H1 (cell line): ENCODE measurements around the gene AAMP. TPM values are rescaled to one million over a fixed set of nuclear protein-coding genes. Genes with fewer than 3 reads are reported as not detected.

Source experiments
- CTCF ChIA-PET: fragments of 300-600 bp; sonication (Branson Sonifier 250); formaldehyde crosslinking; loops from one replicate; lab custom pipeline; 2021; ENCODE audit not compliant: partially characterized antibody; lab: Charles Lee
- POLR2A ChIA-PET: fragments of 300-600 bp; sonication (Branson Sonifier 250); formaldehyde crosslinking; loops from one replicate; lab custom pipeline; 2021; ENCODE audit warnings: inconsistent platforms; ENCODE audit not compliant: partially characterized antibody; lab: Charles Lee
- DNase-seq, 2 experiments: peaks; one replicate each; pipeline versions ENCODE4 v3.0.0 to v3.0.0-alpha.2; 2010 to 2022; ENCODE audit warnings: low spot score in 2 of 2, low read depth in 1 of 2, mixed read lengths in 1 of 2
- FAIRE-seq: peaks from 2 replicates; lab custom pipeline; 2011; peaks lifted over from hg19 to GRCh38; lab: Jason Lieb, UNC
- H2AFZ ChIP-seq: 2 replicates; pipeline ENCODE4 v1.8.1; 2012; ENCODE audit warnings: low read length, inconsistent platforms
- H2AK5ac ChIP-seq: 2 replicates; pipeline ENCODE4 v1.6.1; 2013; ENCODE audit warnings: low read depth, low read length
- H2BK120ac ChIP-seq: replicated peaks from 2 replicates; pipeline ENCODE3; 2013; ENCODE audit warnings: low read depth, low read length, inconsistent platforms
- H2BK12ac ChIP-seq: 2 replicates; pipeline ENCODE4 v1.6.1; 2013; ENCODE audit warnings: low read depth, low read length
- H2BK15ac ChIP-seq: 2 replicates; pipeline ENCODE4 v1.6.1; 2013; ENCODE audit warnings: low read length
- H2BK20ac ChIP-seq: 2 replicates; pipeline ENCODE4 v1.6.1; 2013; ENCODE audit warnings: low read length
- H2BK5ac ChIP-seq: 2 replicates; pipeline ENCODE4 v1.6.1; 2013; ENCODE audit warnings: low read depth, low read length
- H3K14ac ChIP-seq: 2 replicates; pipeline ENCODE4 v1.6.1; 2013; ENCODE audit warnings: inconsistent platforms; ENCODE audit not compliant: insufficient read length
- H3K18ac ChIP-seq: 2 replicates; pipeline ENCODE4 v1.6.1; 2013; ENCODE audit warnings: low read length; ENCODE audit errors: extremely low read depth
- H3K23ac ChIP-seq: 2 replicates; pipeline ENCODE4 v1.6.1; 2013; ENCODE audit warnings: inconsistent platforms; ENCODE audit not compliant: insufficient read length
- H3K23me2 ChIP-seq: 2 replicates; pipeline ENCODE4 v1.6.1; 2013; ENCODE audit warnings: low read depth, low read length
- H3K27ac ChIP-seq: 2 replicates; pipeline ENCODE4 v1.6.1; 2011; ENCODE audit warnings: low read depth, low read length, inconsistent platforms
- H3K27me3 ChIP-seq, 4 experiments: replicated peaks in 1 of 4; 1 replicate in 1 of 4; 2 replicates in 3 of 4; pipeline versions ENCODE4 v1.6.1 to v1.8.1; 2011 to 2013; ENCODE audit warnings: low read length in 3 of 4, mild to moderate bottlenecking in 3 of 4, inconsistent platforms in 2 of 4, mixed read lengths in 2 of 4, moderate library complexity in 1 of 4; ENCODE audit not compliant: control insufficient read depth in 3 of 4, insufficient read depth in 3 of 4; ENCODE audit errors: extremely low read depth in 1 of 4
- H3K36me3 ChIP-seq, 4 experiments: 2 replicates each; pipeline versions ENCODE4 v1.6.1 to v1.8.1; 2011 to 2013; ENCODE audit warnings: mild to moderate bottlenecking in 4 of 4, low read length in 3 of 4, moderate library complexity in 2 of 4, control low read depth in 1 of 4, inconsistent platforms in 1 of 4; ENCODE audit not compliant: insufficient read depth in 4 of 4, control insufficient read depth in 2 of 4
- H3K4ac ChIP-seq: replicated peaks from 2 replicates; pipeline ENCODE3; 2013; ENCODE audit warnings: low read length, low read depth, mixed read lengths, inconsistent platforms; ENCODE audit not compliant: insufficient read length
- H3K4me1 ChIP-seq, 4 experiments: replicated peaks in 1 of 4; 1 replicate in 1 of 4; 2 replicates in 3 of 4; pipeline versions ENCODE4 v1.6.1 to v1.8.1; 2011 to 2013; ENCODE audit warnings: low read length in 3 of 4, inconsistent platforms in 2 of 4, mixed read lengths in 1 of 4; ENCODE audit not compliant: insufficient read depth in 4 of 4, control insufficient read depth in 3 of 4
- H3K4me2 ChIP-seq, 2 experiments: 2 replicates each; pipeline versions ENCODE4 v1.6.1 to v1.8.1; 2011 to 2013; ENCODE audit warnings: low read depth in 2 of 2, low read length in 2 of 2, control low read depth in 1 of 2, inconsistent platforms in 1 of 2, mild to moderate bottlenecking in 1 of 2; ENCODE audit not compliant: insufficient read depth in 1 of 2
- H3K4me3 ChIP-seq, 4 experiments: fragments of 200-600, 300-600 bp in 1 of 4; sonication (generic), shearing (Covaris generic), sonication (Bioruptor Twin) in 1 of 4; 2 replicates each; pipeline versions ENCODE4 v1.5.1 to v1.8.1; 2011 to 2016; ENCODE audit warnings: low read length in 4 of 4, low read depth in 3 of 4, control low read depth in 2 of 4, inconsistent platforms in 2 of 4, mild to moderate bottlenecking in 2 of 4, mixed read lengths in 1 of 4, moderate library complexity in 1 of 4; ENCODE audit not compliant: insufficient read depth in 2 of 4; ENCODE audit errors: extremely low read depth in 1 of 4
- H3K56ac ChIP-seq: replicated peaks from 2 replicates; pipeline ENCODE3; 2013; ENCODE audit warnings: low read depth, mild to moderate bottlenecking, mixed read lengths, low read length, inconsistent platforms; ENCODE audit not compliant: insufficient read length
- H3K79me1 ChIP-seq: 2 replicates; pipeline ENCODE4 v1.6.1; 2013; ENCODE audit warnings: low read depth, low read length, control low read depth
- H3K79me2 ChIP-seq, 2 experiments: 2 replicates each; pipeline versions ENCODE4 v1.6.1 to v1.8.1; 2012 to 2013; ENCODE audit warnings: low read length in 2 of 2, mild to moderate bottlenecking in 2 of 2, inconsistent platforms in 1 of 2; ENCODE audit not compliant: insufficient read depth in 2 of 2, control insufficient read depth in 1 of 2
- H3K9ac ChIP-seq, 4 experiments: replicated peaks in 1 of 4; 1 replicate in 1 of 4; 2 replicates in 3 of 4; pipeline versions ENCODE4 v1.6.1 to v1.8.1; 2011 to 2013; ENCODE audit warnings: low read depth in 3 of 4, low read length in 3 of 4, control low read depth in 2 of 4, mild to moderate bottlenecking in 2 of 4, moderate library complexity in 2 of 4, inconsistent platforms in 1 of 4; ENCODE audit errors: extremely low read depth in 1 of 4
- H3K9me3 ChIP-seq, 2 experiments: 2 replicates each; pipeline versions ENCODE4 v1.6.1 to v1.8.1; 2012 to 2013; ENCODE audit warnings: mild to moderate bottlenecking in 2 of 2, moderate library complexity in 2 of 2, control low read depth in 1 of 2, inconsistent platforms in 1 of 2, low read depth in 1 of 2, low read length in 1 of 2, mixed read lengths in 1 of 2; ENCODE audit not compliant: insufficient read depth in 2 of 2
- H4K20me1 ChIP-seq, 2 experiments: replicated peaks in 1 of 2; 2 replicates each; pipeline versions ENCODE3 to v1.8.1; 2011 to 2013; ENCODE audit warnings: inconsistent platforms in 2 of 2, low read length in 2 of 2, mild to moderate bottlenecking in 1 of 2; ENCODE audit not compliant: insufficient read depth in 2 of 2, control insufficient read depth in 1 of 2
- H4K5ac ChIP-seq: 2 replicates; pipeline ENCODE4 v1.6.1; 2013; ENCODE audit warnings: low read length, low read depth, mixed read lengths, inconsistent platforms; ENCODE audit not compliant: insufficient read length
- H4K8ac ChIP-seq: 2 replicates; pipeline ENCODE4 v1.8.0; 2013; ENCODE audit warnings: mild to moderate bottlenecking, moderate library complexity, low read length, inconsistent platforms; ENCODE audit not compliant: insufficient read depth; ENCODE audit errors: extremely low read depth
- H4K91ac ChIP-seq: replicated peaks from 2 replicates; pipeline ENCODE3; 2013; ENCODE audit warnings: low read length, mixed read lengths, inconsistent platforms; ENCODE audit not compliant: insufficient read length
- ASH2L ChIP-seq: fragments of 200-600, 300-600 bp; sonication (generic); IDR thresholded peaks from one replicate; pipeline ENCODE4 v1.7.1; 2017; ENCODE audit warnings: low read length
- BRCA1 ChIP-seq: IDR thresholded peaks from 2 replicates; pipeline ENCODE4 v1.6.1; 2012; ENCODE audit warnings: low read depth, low read length, improper control_type of control experiment
- CTBP2 ChIP-seq: IDR thresholded peaks from 2 replicates; pipeline ENCODE4 v1.7.0; 2011; ENCODE audit warnings: borderline replicate concordance, mild to moderate bottlenecking, moderate library complexity, mixed read lengths, low read length; ENCODE audit not compliant: insufficient read depth, insufficient read length
- GTF2F1 ChIP-seq: IDR thresholded peaks from 2 replicates; pipeline ENCODE4 v1.6.1; 2012; ENCODE audit warnings: low read depth, low read length, improper control_type of control experiment, borderline replicate concordance
- JUND ChIP-seq: IDR thresholded peaks from 2 replicates; pipeline ENCODE4 v1.6.1; 2011; ENCODE audit warnings: mild to moderate bottlenecking, improper control_type of control experiment, low read length
- KDM5A ChIP-seq: fragments of 200-600 bp; IDR thresholded peaks from 2 replicates; pipeline ENCODE4 v1.7.1; 2012; ENCODE audit warnings: mild to moderate bottlenecking, low read length, inconsistent platforms, mixed read lengths
- MAX ChIP-seq: IDR thresholded peaks from 2 replicates; pipeline ENCODE4 v1.6.1; 2012; ENCODE audit warnings: inconsistent platforms
- NANOG ChIP-seq: IDR thresholded peaks from 2 replicates; pipeline ENCODE4 v1.6.1; 2011; ENCODE audit warnings: low read length, low read depth, mild to moderate bottlenecking, inconsistent platforms; ENCODE audit not compliant: insufficient read depth, poor library complexity, severe bottlenecking
- POLR2A ChIP-seq, 2 experiments: IDR thresholded peaks; 1 replicate in 1 of 2; 2 replicates in 1 of 2; pipeline ENCODE4 v1.6.1; 2011; ENCODE audit warnings: low read depth in 2 of 2, low read length in 2 of 2, mild to moderate bottlenecking in 2 of 2; ENCODE audit errors: control extremely low read depth in 1 of 2
- SIRT6 ChIP-seq: IDR thresholded peaks from one replicate; pipeline ENCODE4 v1.7.1; 2012; ENCODE audit warnings: low read length, inconsistent platforms
- SP4 ChIP-seq: IDR thresholded peaks from 2 replicates; pipeline ENCODE4 v1.6.1; 2012; ENCODE audit warnings: low read length, inconsistent platforms
- SUZ12 ChIP-seq: fragments of 200-600 bp; sonication (generic); IDR thresholded peaks from 2 replicates; pipeline ENCODE4 v1.6.1; 2012; ENCODE audit warnings: mild to moderate bottlenecking, inconsistent platforms, low read length, moderate library complexity, mixed read lengths
- YY1 ChIP-seq: IDR thresholded peaks from 2 replicates; pipeline ENCODE4 v1.6.1; 2011; ENCODE audit warnings: low read depth, mild to moderate bottlenecking, low read length
- WGBS, 2 experiments: shearing (Covaris generic) in 1 of 2; methylation state at CpG; one replicate each; pipeline versions ENCODE4 v1.1.6 to v1.1.7; 2013 to 2015; ENCODE audit warnings: low lambda C conversion rate in 2 of 2, mixed read lengths in 2 of 2, inconsistent platforms in 1 of 2, low coverage in 1 of 2, missing lambda C conversion rate in 1 of 2; ENCODE audit not compliant: insufficient replicate concordance in 2 of 2, insufficient coverage in 1 of 2, insufficient read length in 1 of 2; ENCODE audit errors: extremely low coverage in 1 of 2, missing lambda C conversion rate in 1 of 2; 5-methylcytosine and 5-hydroxymethylcytosine counted together
- polyA plus RNA-seq, 7 experiments: library from polyadenylated mRNA; depleted of rRNA in 3 of 7; stranded (reverse) in 5 of 7; unstranded in 2 of 7; fragments of >200 nt in 5 of 7; fragments of 200-250 nt in 2 of 7; gene quantifications; 1 replicate in 5 of 7; 2 replicates in 1 of 7; 4 replicates in 1 of 7; pipeline versions ENCODE4 v1.2.1 to v1.2.3, GENCODE V29; 2011 to 2013; ENCODE audit warnings: missing spikeins in 2 of 7, mixed read lengths in 2 of 7
- total RNA-seq: library from RNA; stranded (reverse); fragmentation: NEBNext Ultra II Directional; extraction: Animal tissue kit (Norgen Biotek cat#: 25700); gene quantifications from 2 replicates; pipeline ENCODE4 v1.2.1, GENCODE V29; 2021
- TF ChIP-seq, protein P1 (sequence below): IDR thresholded peaks from 2 replicates; pipeline ENCODE4 v1.6.1; 2011; ENCODE audit warnings: low read length, improper control_type of control experiment

Gene AAMP
- total and polyA plus RNA-seq, 2 of the 8 experiments (the other 6 are each of a cell fraction or from before 2014, with no cell fraction given): 119 to 125 TPM

DNA sequence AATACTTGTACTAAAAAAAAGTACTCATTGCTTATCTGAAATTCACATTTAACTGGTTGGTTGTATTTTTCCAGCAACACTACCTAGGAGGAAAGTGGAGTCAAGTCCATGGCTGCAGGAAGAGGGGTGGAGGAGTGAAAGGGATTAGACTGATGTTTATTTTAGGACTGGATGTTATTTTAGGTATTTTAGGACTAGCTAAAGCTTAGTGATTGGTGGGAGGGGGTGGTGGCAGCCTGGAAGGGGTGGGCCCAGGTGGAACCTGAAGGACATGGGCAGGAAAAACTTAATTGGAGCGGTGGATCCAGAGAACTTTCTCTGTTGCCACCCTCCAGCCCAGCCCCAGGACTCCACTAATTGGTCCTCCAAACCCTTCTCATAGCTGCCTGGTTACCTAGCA, 26.3 kb upstream of the AAMP start:
- POLR2A ChIA-PET: interaction anchor here (1.4 to 2.0 kb wide), 2 partner anchors 62 to 71 kb away, joined by 3 to 4 read pairs; no protein-coding TSS in a partner anchor
- TF ChIP-seq JUND (no peak), POLR2A (IDR thresholded peaks at IDR 0.05; ENCODE audit: control extremely low read depth in 1 of 2, low read depth in 2 of 2, low read length in 2 of 2) (no peak), ASH2L (no peak), YY1 (no peak), MAX (no peak), SP4 (no peak), NANOG (no peak), BRCA1 (no peak), GTF2F1 (no peak), SIRT6 (no peak), KDM5A (no peak), SUZ12 (no peak), CTBP2 (no peak)
- TF ChIP-seq, protein P1, sequence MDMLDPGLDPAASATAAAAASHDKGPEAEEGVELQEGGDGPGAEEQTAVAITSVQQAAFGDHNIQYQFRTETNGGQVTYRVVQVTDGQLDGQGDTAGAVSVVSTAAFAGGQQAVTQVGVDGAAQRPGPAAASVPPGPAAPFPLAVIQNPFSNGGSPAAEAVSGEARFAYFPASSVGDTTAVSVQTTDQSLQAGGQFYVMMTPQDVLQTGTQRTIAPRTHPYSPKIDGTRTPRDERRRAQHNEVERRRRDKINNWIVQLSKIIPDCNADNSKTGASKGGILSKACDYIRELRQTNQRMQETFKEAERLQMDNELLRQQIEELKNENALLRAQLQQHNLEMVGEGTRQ: no peak

More for the DNA sequence above, 26.3 kb upstream of the AAMP start:
- Histone ChIP-seq H3K27ac (no peak overlapping the region), H2BK120ac (no peak overlapping the region), H4K8ac (no peak overlapping the region), H2AK5ac (no peak overlapping the region), H4K91ac (no peak overlapping the region), H4K5ac (no peak overlapping the region), H4K20me1 (no peaks in the 10 kb centered on the region), H3K9me3 (no peaks in the 10 kb centered on the region), H3K36me3 (no peaks in the 10 kb centered on the region), H2BK5ac (no peak overlapping the region), H3K4ac (no peak overlapping the region), H3K4me2 (no peak overlapping the region), H2AFZ (no peak overlapping the region), H3K27me3 (no peaks in the 10 kb centered on the region), H3K9ac (no peak overlapping the region), H3K23ac (no peak overlapping the region), H3K4me1 (peaks cover 0 to 9% (median 4%) of the 10 kb centered on the region in 4 experiments; a peak in 6 of 7 replicates), H3K79me1 (no peaks in the 10 kb centered on the region), H3K18ac (no peak overlapping the region), H3K56ac (no peak overlapping the region), H2BK12ac (no peak overlapping the region), H3K14ac (no peak overlapping the region), H2BK20ac (no peak overlapping the region), H3K23me2 (peaks cover 5% of the 10 kb centered on the region; the same call in 1 of the 2 replicates), H3K4me3 (no peak overlapping the region), H2BK15ac (no peak overlapping the region), H3K79me2 (no peaks in the 10 kb centered on the region)
- no peak for DNase-seq
- FAIRE-seq: no peak
- WGBS, 2 experiments: 100% methylated on average over 1 of the region's 1 CpG; no CpG with 5 or more reads in 1 of the 2 experiments
- CTCF ChIA-PET: interaction anchor here (0.7 to 12.1 kb wide), 12 partner anchors 21 to 1362 kb away, joined by 3 to 192 read pairs (median 4); partner anchors contain the start of genes CATIP and CTDSP1
